ENCODE measurements around the gene LENEP.

Gene LENEP

DNA sequence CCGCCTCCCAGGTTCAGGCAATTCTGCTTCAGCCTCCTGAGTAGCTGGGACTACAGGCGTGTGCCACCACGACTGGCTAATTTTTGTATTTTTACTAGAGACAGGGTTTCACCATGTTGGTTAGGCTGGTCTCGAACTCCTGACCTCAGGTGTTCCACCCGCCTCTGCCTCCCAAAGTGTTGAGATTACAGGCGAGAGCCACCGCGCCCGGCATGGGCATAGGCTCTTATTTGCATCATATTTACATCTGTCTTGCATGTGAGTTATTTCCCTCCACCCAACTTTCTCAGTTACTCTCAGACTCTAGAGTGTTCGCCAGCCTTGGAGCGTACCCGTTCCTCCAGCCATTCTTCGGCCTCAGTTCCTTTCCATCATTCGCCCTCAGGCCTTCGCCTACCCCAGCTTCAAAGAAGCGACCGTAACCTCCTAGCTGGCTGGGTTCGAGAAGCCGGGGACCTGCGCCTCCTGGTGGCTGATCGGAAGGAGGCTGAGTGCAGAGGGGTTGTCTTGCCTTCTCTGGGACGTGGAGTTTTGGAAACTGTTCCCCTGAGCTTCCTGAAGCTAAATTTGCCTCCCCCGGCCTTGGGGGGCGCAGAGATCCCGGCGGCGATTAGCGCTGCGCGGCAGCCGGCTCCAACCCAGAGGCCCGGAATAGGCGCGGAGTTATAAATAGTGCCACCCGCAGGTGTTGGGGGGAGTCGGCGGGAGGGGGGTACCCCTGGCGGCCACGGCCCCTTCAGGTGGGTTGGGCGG, 5.6 kb downstream of the LENEP start:
- H3K9me3 ChIP-seq (ENCODE audit: control insufficient read depth, low read length) = no peaks in the 10 kb centered on the region
- peak overlapping the region; percentile 53 for H3K4me3 ChIP-seq (ENCODE audit: insufficient read depth, low read depth, low read length, poor library complexity, severe bottlenecking)
- no peaks in the 10 kb centered on the region for H3K36me3 ChIP-seq (ENCODE audit: control insufficient read depth, insufficient read depth, low read length)
- peak; percentile 41 to 47 (median 44) for DNase-seq
- H3K4me1 ChIP-seq (ENCODE audit: control insufficient read depth, insufficient read depth, low read length, poor library complexity, severe bottlenecking) = peaks cover 24% of the 10 kb centered on the region
- no peaks in the 10 kb centered on the region for H3K27me3 ChIP-seq (replicated peaks; ENCODE audit: control insufficient read depth, insufficient read depth, low read length, poor library complexity, severe bottlenecking)
- peak overlapping the region; percentile 98 for H3K27ac ChIP-seq (ENCODE audit: insufficient read depth, low read length, poor library complexity, severe bottlenecking)

- peaks cover 32% of the 10 kb centered on the region for H3K4me1 ChIP-seq (ENCODE audit: control insufficient read depth, insufficient read depth, low read length, poor library complexity, severe bottlenecking)
- peak; percentile 40 to 42 (median 42) for DNase-seq
- H3K27ac ChIP-seq (ENCODE audit: insufficient read depth, low read length, poor library complexity, severe bottlenecking) = peak overlapping the region; percentile 98
Measured at GRCh38 chr1:154999571-155000410, 6.4 kb downstream of the LENEP start.

DNA sequence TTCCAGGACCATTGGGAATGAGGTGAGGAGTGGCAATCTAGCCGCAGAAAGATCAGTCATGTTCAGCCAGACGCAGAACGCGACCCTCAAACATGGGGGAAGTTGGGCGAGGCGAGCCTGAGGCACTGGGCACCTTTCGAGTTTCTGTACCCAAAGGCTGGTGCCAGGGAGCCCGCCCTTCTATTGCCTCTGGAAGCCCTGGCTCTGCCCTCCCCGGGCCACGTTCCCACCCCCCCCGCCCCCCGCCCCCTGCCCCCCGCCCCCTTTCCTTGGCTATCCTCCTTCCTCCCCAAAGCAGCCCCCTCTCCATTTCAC, 7.0 kb downstream of the LENEP start:
- no peaks in the 10 kb centered on the region for H3K9me3 ChIP-seq (ENCODE audit: control insufficient read depth, low read length)
- H3K27me3 ChIP-seq (replicated peaks; ENCODE audit: control insufficient read depth, insufficient read depth, low read length, poor library complexity, severe bottlenecking) = no peaks in the 10 kb centered on the region
- no peak for DNase-seq
- peaks cover 38% of the 10 kb centered on the region for H3K4me1 ChIP-seq (ENCODE audit: control insufficient read depth, insufficient read depth, low read length, poor library complexity, severe bottlenecking)
- peak overlapping the region; percentile 87 for H3K4me3 ChIP-seq (ENCODE audit: insufficient read depth, low read depth, low read length, poor library complexity, severe bottlenecking)
- H3K27ac ChIP-seq (ENCODE audit: insufficient read depth, low read length, poor library complexity, severe bottlenecking) = peak overlapping the region; percentile 98
- no peaks in the 10 kb centered on the region for H3K36me3 ChIP-seq (ENCODE audit: control insufficient read depth, insufficient read depth, low read length)

More at GRCh38 chr1:154999571-155000410, 6.4 kb downstream of the LENEP start:
- H3K4me3 ChIP-seq (ENCODE audit: insufficient read depth, low read depth, low read length, poor library complexity, severe bottlenecking) = peak overlapping the region; percentile 53
- H3K9me3 ChIP-seq (ENCODE audit: control insufficient read depth, low read length) = no peaks in the 10 kb centered on the region
- no peaks in the 10 kb centered on the region for H3K27me3 ChIP-seq (replicated peaks; ENCODE audit: control insufficient read depth, insufficient read depth, low read length, poor library complexity, severe bottlenecking)
- H3K36me3 ChIP-seq (ENCODE audit: control insufficient read depth, insufficient read depth, low read length) = no peaks in the 10 kb centered on the region

GRCh38 chr1:155000726-155001424, 7.5 kb downstream of the LENEP start:
- Histone ChIP-seq H3K9me3 (ENCODE audit: control insufficient read depth, low read length) (no peaks in the 10 kb centered on the region), H3K27ac (ENCODE audit: insufficient read depth, low read length, poor library complexity, severe bottlenecking) (peak overlapping the region; percentile 98), H3K27me3 (replicated peaks; ENCODE audit: control insufficient read depth, insufficient read depth, low read length, poor library complexity, severe bottlenecking) (no peaks in the 10 kb centered on the region), H3K4me1 (ENCODE audit: control insufficient read depth, insufficient read depth, low read length, poor library complexity, severe bottlenecking) (peaks cover 43% of the 10 kb centered on the region), H3K4me3 (ENCODE audit: insufficient read depth, low read depth, low read length, poor library complexity, severe bottlenecking) (peak overlapping the region; percentile 87), H3K36me3 (ENCODE audit: control insufficient read depth, insufficient read depth, low read length) (no peaks in the 10 kb centered on the region)
- DNase-seq = peak; percentile 81 to 82 (median 81)

GRCh38 chr1:155001425-155001674, 8.0 kb downstream of the LENEP start:
- Histone ChIP-seq H3K36me3 (ENCODE audit: control insufficient read depth, insufficient read depth, low read length) (no peaks in the 10 kb centered on the region), H3K4me1 (ENCODE audit: control insufficient read depth, insufficient read depth, low read length, poor library complexity, severe bottlenecking) (peaks cover 48% of the 10 kb centered on the region), H3K4me3 (ENCODE audit: insufficient read depth, low read depth, low read length, poor library complexity, severe bottlenecking) (peak overlapping the region; percentile 87), H3K9me3 (ENCODE audit: control insufficient read depth, low read length) (no peaks in the 10 kb centered on the region), H3K27ac (ENCODE audit: insufficient read depth, low read length, poor library complexity, severe bottlenecking) (peak overlapping the region; percentile 98), H3K27me3 (replicated peaks; ENCODE audit: control insufficient read depth, insufficient read depth, low read length, poor library complexity, severe bottlenecking) (no peaks in the 10 kb centered on the region)
- DNase-seq = no peak

DNA sequence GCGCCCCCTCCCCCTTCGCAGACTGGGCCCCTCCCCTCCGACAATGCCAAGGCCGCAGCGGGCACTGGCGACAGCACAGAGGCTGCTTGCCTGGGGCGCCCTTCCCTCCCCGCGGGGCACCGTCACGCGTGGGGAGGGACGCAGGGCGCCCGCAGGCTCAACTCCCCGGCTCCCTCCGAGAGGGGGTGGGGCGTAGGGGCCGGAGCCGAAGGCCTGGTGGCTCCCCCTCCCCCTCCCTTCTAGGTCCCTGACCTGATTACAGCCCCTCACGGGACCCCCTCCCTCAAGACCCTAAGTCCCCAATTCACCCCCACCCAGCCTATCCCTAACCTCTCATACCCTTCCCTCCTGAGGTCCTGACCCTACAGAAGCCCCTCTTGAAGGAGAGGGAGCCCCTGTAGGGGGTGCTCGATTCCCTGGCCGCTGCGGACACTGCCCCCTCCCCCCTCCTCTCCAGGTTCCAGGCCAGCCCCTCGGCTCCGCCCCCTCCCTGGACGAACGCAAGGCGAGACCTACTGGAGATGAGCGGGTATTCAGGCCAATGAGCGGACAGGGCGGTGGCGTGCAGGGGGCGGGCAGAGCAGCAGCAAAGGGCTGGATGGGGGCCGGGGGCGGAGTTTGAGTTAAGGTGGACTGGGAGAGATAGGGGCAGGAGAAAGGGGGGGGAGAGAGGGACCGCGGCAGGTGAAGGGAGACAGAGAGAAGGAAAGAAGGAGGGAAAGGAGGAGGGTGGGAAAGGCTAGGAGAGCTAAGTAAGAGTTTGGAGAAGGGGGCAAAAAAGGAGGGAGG, 8.5 kb downstream of the LENEP start:
- peak; percentile 91 to 97 (median 95) for DNase-seq
- H3K27me3 ChIP-seq (replicated peaks; ENCODE audit: control insufficient read depth, insufficient read depth, low read length, poor library complexity, severe bottlenecking) = no peaks in the 10 kb centered on the region
- H3K9me3 ChIP-seq (ENCODE audit: control insufficient read depth, low read length) = no peaks in the 10 kb centered on the region
- H3K4me1 ChIP-seq (ENCODE audit: control insufficient read depth, insufficient read depth, low read length, poor library complexity, severe bottlenecking) = peaks cover 53% of the 10 kb centered on the region
- H3K27ac ChIP-seq (ENCODE audit: insufficient read depth, low read length, poor library complexity, severe bottlenecking) = peak overlapping the region; percentile 98
- no peaks in the 10 kb centered on the region for H3K36me3 ChIP-seq (ENCODE audit: control insufficient read depth, insufficient read depth, low read length)
- H3K4me3 ChIP-seq (ENCODE audit: insufficient read depth, low read depth, low read length, poor library complexity, severe bottlenecking) = peak overlapping the region; percentile 87

DNA sequence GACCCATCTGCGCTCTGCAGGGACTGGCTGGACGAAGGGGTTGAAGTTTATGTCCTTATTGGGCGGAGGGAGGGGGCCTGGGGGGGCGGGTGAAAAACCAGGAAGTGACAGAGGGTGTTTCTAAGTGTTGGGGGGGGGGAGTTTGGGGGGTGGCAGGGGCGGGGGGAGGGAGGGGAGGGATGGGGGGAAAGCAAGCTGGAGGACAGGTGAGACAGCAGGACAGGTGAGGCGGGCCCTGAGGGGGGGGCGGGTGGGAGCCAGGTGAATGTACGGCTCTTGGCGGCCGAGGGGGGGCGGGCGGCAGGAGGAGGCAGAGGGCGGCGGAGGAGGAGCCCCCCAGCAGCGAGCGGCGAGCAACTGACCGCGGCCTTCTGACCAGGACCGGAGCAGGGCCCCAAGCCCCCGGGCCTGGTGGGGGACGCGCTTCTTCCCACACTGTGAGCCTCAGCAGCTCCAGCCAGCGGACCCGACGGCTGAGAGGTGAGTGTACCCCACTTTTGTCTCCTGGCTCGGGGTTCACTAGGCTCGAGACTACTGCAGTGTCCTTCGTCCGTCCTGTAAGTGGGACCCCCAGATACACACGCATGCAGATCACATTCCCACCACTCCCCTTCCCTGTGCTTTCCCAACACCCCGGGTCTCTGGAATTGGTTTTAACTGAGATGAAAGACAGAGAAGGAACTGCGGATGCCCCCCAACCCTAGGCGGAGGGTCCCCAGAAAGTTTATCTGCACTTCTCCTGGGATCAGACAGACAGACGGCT, 9.3 kb downstream of the LENEP start, which contains the start of gene ZBTB7B:
ZBTB7B (plus strand) TSS at position 339 of the 763 bp plus-strand sequence. CDS start 11,859 bp downstream, outside the sequence.
- Histone ChIP-seq H3K4me3 (ENCODE audit: insufficient read depth, low read depth, low read length, poor library complexity, severe bottlenecking) (peak within 1 kb of the TSS; percentile 87), H3K27ac (ENCODE audit: insufficient read depth, low read length, poor library complexity, severe bottlenecking) (peak within 1 kb of the TSS; percentile 98), H3K9me3 (ENCODE audit: control insufficient read depth, low read length) (no peaks in the 10 kb centered on the region), H3K4me1 (ENCODE audit: control insufficient read depth, insufficient read depth, low read length, poor library complexity, severe bottlenecking) (peaks cover 61% of the 10 kb centered on the region), H3K27me3 (replicated peaks; ENCODE audit: control insufficient read depth, insufficient read depth, low read length, poor library complexity, severe bottlenecking) (no peaks in the 10 kb centered on the region), H3K36me3 (ENCODE audit: control insufficient read depth, insufficient read depth, low read length) (no peaks in the 10 kb centered on the region)
- DNase-seq = no peak

DNA sequence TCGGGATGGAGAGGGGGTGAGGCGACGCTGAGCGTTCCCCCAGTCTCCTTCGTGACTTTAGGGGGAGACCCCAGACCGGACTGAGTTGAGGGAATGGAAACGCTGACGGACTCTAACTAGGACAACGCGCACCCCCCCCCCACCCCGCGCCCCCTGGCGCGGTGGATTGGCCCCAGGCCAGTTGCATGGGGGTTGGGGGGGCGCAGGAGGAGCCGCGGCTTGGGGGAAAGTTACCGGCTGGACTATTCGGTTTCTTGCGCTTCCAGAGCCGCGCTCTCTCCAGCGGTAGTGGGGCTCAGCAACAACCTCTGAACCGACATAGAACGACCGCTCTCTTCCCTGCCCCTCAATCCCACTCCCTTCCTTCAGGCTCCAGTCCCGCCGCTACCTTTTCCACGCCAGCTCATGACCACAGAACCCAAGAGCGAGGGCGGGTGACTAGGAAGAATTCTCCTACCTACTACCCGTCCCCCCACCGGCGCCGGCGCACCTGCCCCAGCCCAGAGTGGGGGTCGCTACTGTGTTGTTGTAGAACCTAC, 9.9 kb downstream of the LENEP start:
- no peaks in the 10 kb centered on the region for H3K36me3 ChIP-seq (ENCODE audit: control insufficient read depth, insufficient read depth, low read length)
- peaks cover 68% of the 10 kb centered on the region for H3K4me1 ChIP-seq (ENCODE audit: control insufficient read depth, insufficient read depth, low read length, poor library complexity, severe bottlenecking)
- H3K27me3 ChIP-seq (replicated peaks; ENCODE audit: control insufficient read depth, insufficient read depth, low read length, poor library complexity, severe bottlenecking) = no peaks in the 10 kb centered on the region
- H3K27ac ChIP-seq (ENCODE audit: insufficient read depth, low read length, poor library complexity, severe bottlenecking) = peak overlapping the region; percentile 77
- peak overlapping the region; percentile 83 for H3K4me3 ChIP-seq (ENCODE audit: insufficient read depth, low read depth, low read length, poor library complexity, severe bottlenecking)
- no peak for DNase-seq
- no peaks in the 10 kb centered on the region for H3K9me3 ChIP-seq (ENCODE audit: control insufficient read depth, low read length)
